Brain pericyte (primary cell): ENCODE data around the gene ANO9.
"Not testable (repeated sequence)": the region's sequence is repeated elsewhere in the genome, so short reads cannot be mapped to it uniquely, and the experiment has no call there.

Experiments
- DNase-seq: peaks from one replicate; pipeline ENCODE4 v3.0.0-alpha.2; 2012; ENCODE audit warnings: low read depth, low spot score

Gene ANO9

GRCh38 chr11:471468-472145 is 29.8 kb upstream of the ANO9 start:
- DNase-seq, result no peak

DNA sequence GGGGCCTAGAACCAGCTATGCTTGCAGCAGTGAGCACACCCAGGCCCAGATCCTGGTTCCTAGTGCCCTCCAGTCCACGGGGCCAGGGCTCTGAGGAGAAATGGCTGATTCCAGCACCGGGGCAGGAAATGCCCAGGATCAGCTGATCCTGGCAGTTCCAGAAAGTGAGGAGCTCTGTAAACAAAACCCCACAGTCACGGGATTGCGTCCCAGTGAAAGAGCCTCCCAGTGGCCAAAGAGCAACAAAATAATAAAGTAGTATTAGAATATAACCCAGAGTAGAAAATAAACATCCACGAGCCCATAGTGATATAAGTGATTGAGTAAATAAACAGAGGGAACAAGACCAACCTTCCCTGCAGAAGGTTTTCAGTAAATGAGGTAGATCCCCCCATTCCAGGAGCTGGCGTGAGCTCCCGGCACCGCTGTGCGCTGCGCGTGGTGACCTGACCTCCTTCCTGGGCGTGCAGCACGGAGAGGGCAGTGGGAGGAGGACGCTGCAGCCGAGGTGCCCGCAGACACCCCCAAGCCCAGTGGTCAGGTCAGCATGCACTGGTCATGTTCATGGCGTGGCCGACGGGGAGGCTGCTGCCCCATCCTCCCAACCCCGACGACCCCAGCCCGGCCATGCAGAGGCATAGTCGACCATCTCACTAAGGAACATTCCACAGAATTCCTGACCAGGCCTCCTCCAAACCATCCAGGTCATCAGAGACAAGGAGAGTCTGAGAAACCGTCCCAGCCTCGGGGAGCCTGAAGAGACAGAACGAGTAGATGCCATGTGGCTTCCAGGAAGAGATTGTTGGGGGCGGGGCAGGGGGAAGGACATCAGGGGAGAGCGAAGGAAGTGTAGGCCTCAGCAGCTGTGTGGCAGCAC is 28.1 kb upstream of the ANO9 start:
- peak; percentile 64 for DNase-seq

DNA sequence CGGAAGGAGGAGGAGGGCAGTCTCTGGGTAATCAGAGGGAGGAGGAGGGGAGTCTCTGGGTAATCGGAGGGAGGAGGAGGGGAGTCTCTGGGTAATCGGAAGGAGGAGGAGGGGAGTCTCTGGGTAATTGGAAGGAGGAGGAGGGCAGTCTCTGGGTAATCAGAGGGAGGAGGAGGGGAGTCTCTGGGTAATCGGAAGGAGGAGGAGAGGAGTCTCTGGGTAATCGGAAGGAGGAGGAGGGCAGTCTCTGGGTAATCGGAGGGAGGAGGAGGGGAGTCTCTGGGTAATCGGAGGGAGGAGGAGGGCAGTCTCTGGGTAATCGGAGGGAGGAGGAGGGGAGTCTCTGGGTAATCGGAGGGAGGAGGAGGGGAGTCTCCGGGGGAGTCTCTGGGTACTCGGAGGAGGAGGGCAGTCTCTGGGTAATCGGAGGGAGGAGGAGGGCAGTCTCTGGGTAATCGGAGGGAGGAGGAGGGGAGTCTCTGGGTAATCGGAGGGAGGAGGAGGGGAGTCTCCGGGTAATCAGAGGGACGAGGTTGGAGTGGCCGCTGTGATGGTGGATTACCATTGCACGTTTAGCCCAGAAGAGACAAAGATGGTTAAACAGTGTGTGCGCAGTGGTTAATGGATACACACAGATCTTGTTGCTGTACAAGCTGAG is 27.3 kb upstream of the ANO9 start:
- not testable (repeated sequence) for DNase-seq

- no peak for DNase-seq
Observed at GRCh38 chr11:468493-468892, 26.7 kb upstream of the ANO9 start.

DNA sequence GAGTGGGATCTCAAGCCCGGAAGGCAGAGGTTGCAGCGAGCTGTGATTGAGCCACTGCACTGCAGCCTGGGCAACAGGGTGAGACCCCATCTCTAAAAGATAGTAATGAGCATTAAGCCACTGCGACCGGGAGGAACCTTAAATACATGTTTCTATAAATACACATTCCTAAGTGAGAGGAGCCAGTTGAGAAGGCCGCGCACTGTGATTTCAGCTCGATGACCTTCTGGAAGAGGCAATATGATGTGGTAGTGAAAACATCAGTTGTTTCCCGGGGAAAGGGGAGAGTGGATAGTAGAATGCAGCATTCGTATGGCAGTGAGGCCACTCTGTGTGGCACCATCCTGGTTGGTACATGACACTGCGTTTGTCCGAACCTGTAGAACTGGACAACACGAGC is 26.2 kb upstream of the ANO9 start:
- DNase-seq, result no peak

GRCh38 chr11:465896-466530 is 24.2 kb upstream of the ANO9 start:
- DNase-seq, result no peak

DNA sequence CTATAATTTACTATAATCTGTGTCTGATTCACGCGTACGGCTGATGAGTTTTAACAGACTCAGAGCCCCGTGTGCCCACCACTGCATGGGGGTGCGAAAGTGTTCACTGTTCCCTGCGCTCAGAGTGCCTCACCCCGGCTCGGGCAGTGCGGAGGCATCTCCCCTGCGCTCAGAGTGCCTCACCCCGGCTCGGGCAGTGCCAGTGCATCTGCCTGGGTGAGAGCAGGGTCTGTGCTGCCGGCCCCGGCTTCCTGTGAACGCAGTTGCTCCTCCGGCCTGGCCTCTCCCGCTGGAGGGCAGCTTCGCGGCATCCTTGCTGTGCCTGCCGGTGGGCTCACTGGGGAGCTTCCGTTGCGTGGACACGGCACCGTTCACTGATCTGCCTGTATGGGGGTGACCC is 22.5 kb upstream of the ANO9 start:
- DNase-seq, result no peak

DNA sequence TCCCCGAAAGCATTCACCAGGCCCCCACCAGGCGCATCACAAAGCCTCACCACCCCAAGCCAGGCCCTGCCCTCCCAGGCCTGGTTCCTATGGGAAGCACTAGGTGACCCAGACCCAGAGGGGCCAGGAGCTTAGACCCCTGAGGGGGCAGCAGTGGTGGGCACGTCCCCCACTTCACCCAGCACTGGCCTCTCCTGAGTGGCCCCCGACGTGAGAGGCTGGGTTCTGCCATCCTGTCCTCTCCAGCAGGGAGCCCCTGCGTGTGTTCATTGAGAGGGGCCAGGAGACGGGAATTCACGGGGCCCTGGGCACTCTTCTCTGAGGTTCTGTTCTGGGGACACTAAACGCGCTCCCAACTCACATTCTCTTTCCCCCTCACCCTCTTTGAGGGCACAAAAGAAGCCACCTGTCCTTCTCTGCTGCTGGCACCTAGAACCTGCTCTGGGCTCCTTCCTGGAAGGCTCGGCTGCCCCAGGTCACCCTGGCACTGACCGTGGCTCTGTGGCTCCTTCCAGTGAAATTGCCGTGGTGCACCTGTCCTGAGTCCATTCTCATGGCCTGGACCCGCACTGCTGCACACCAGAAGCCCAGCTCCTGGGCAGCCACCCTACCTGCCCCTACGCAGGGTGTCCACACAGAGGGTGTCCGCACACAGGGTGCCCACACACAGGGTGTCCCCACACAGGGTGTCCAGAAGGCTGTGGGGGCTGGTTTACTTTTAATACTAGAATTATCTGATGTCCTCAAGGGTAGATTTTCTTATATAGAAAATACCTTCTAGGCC is 20.5 kb upstream of the ANO9 start:
- DNase-seq, result no peak

DNA sequence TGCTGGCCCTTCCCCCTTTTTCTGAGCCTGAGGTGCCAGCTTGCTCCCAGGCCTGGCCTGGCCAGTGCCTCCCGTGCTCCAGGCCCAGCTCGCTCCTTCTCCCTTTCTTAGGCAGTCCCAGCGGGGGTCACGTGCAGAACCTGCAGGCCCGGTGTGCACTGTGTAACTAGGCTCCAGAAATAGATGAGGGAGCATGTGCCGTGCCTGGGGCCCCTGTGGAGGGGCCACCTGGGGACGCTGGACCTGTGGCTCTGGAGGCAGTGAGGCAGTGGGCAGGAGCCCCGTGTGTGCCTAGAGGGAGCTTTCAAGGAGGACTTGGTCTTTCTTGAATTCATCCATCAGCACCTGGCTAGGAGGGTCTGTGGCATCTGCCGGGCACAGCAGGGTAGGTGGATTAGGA is 19.8 kb upstream of the ANO9 start:
- no peak for DNase-seq

DNA sequence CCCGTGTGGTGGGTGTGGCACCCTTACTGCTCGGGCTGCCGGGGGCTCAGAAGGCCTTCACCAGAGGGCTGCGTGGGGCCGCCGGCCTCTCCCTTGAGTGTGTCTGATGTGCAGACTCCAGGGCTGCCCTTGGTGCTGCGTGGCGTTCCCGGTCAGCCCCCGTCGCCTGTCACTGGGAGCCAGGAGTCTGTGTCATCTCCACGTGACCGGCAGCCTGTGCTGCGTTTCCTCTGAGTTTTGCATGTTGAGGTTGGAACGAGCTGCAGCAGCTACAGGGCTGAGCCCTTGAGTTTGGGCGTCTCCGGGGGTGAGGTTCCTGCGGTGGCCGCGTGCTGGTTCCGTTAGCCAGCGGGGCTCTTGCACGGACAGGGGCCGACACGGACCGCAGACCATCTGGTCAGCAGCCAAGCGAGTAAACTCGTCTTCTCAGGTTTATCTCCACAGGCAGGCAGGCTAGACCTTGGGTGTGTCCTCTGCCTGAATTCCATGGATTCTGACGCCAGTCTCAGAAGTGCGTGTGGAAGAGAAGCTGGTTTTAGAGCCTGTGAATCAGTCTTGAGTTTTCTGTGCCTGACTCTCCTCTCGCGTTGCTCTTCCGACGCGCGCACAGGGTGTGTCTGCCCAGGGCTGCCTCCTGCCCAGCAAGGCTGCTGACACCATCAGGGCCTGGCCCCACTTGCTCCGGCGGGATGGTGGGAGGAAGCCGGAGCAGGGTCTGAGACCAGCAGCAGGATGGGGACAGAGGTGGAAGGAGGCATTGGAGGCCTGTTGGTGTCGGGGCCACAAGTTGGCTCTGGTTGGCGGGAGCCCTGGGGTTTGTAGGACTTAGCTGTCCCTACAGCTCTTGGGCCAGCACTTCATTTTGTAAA is 18.8 kb upstream of the ANO9 start:
- DNase-seq, result no peak

DNA sequence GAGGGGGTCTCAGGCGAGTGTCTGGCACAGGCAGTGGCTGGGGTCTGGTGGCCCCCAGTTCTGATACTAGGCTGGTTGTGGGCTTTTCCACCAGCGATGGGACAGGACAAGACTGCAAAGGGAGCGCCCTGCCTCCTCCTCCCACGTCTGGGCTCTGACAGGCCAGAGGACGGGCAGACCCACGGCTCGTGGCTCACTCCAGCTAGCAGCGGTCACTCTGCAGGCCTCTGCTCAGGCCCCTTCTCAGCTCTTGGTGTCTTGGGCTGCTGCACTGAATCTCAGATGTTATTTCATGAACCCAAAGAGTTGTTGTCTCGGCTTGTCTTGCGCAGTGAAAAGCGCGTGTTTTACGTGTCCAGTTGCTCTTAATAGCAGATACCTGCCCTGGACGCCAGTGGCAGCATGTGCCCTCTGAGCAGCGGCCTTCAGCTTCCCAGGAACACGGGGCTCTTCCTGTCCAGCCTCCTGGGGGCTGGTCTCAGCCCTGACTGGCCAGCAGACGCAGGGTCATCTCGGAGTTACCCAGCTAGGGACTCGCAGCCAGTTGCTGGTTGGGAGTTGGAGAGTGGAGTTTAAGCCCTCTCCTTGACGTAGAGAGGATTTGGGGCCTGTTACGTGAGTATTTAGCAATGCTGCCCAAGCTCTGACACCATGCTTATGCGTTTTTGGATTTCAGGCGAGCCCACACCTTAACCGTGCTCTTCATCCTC is 17.9 kb upstream of the ANO9 start:
- DNase-seq, result no peak

- DNase-seq, result no peak
Observed at GRCh38 chr11:457111-457760, 15.4 kb upstream of the ANO9 start.

- DNase-seq, result no peak
Observed at GRCh38 chr11:456533-456932, 14.7 kb upstream of the ANO9 start.

DNA sequence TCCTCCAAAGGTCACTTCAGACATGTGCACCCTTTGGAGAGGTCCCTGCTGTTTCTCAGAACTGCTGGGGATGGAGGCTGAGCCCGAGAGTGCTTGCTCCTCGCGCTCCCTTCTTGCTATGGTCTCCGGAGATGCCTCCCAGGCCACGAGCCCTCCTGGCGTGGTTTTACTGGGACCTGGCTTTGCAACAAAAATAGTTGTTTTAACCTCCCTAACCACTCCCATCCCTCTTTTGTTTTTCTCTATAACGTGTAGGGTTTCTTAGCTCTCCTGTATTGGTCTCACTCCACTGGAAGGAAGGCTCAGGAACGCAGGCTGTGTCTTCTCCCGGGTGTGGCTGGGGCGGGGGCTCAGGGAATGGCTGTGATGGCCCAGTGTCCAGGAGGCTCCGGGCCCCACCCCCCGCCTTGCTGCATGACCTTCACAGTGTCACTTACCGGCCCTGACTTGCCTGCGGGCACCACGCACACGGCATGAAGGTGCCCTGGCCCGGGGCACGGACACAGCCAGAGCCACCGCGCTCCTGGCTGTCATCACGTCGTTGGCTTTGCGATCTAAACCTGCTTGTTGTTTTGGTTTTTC is 13.8 kb upstream of the ANO9 start:
- no peak for DNase-seq

DNA sequence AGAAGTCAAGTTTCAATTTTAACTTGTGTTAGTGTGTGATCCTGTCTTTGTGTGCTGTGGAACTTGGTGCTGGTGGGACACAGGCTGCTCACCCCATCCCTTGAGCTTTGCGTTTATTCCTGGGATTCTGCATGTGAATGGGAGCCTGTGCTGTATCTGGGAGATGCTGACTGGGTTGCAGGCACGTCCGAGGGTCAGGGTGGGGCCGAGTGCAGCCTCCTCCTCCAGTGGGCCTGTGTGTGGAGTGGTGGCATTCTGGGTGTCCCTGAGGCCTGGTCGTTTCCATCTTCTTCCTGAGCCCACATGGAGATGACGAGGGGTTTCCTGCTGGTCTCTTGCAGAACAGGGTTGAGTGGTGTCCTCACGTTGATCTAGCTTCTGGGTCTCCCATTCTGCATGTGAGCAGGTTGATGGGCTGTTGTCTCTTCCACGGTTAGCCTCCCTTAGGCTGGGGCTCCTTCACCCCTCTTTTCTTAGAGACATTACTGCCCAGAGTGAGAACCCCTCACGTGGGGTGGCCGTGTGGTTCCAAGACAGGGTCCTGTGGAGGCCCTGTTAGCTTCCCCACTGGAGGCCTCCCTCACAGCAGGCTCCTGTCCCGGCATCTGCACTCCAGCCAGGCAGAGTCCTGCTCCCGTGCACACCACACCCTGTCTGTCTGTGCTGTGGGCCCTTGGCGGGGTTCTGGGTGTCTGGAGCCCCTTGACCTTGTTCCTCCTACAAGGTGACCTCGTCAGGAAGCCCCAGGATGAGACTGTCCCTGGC is 13.2 kb upstream of the ANO9 start:
- DNase-seq, result no peak

GRCh38 chr11:454043-454442 is 12.2 kb upstream of the ANO9 start:
- no peak for DNase-seq

GRCh38 chr11:453564-453963 is 11.8 kb upstream of the ANO9 start:
- DNase-seq, result no peak

DNA sequence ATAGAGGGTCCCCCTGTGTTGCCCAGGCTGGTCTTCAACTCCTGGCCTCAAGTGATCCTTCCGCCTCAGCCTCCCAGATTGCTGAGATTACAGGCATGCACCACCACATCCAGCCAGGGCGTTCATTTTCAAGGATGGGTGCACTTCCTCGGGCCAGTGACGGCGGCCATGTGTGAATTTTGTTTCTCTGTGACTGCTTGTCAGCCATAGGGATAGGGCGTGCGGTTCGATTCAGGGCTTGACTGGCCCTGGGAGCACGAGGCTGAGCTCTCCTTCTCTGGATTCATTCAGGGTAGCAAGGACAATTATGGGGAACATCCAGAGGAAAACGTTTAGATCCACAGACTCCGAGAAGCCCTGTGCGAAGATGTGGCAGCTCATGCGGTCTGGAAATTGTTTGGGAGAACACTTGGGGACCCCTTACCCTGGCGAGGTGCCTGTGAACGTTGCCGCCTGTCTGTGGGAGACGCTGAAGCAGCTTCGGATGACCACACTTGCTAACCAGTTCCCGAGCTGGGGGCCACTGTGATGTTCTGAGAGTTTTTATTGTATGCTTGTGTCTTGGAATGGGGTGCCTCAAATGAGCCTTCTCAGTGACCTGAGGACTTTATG is 11.2 kb upstream of the ANO9 start:
- DNase-seq, result no peak
